Adipocyte (in vitro differentiated cells): Measurements from ENCODE around the gene IARS2.

Experiments used
- DNase-seq: peaks from one replicate; pipeline ENCODE4 v3.0.0-alpha.2; 2015; ENCODE audit warnings: low read depth
- H3K27me3 ChIP-seq: replicated peaks from 2 replicates; pipeline ENCODE4 v1.7.0; 2013; ENCODE audit warnings: mild to moderate bottlenecking, low read length, moderate library complexity; ENCODE audit not compliant: control insufficient read depth, insufficient read depth
- H3K36me3 ChIP-seq: 2 replicates; pipeline ENCODE4 v1.7.0; 2013; ENCODE audit warnings: low read length, mild to moderate bottlenecking, moderate library complexity; ENCODE audit not compliant: control insufficient read depth, insufficient read depth, severe bottlenecking
- H3K4me1 ChIP-seq: 2 replicates; pipeline ENCODE4 v1.7.0; 2013; ENCODE audit warnings: mild to moderate bottlenecking, low read length, moderate library complexity; ENCODE audit not compliant: control insufficient read depth, insufficient read depth
- H3K4me3 ChIP-seq: 2 replicates; pipeline ENCODE4 v1.7.0; 2013; ENCODE audit warnings: mild to moderate bottlenecking, low read length, moderate library complexity
- H3K9ac ChIP-seq: 2 replicates; pipeline ENCODE4 v1.7.0; 2013; ENCODE audit warnings: mild to moderate bottlenecking, low read length, moderate library complexity
- H3K9me3 ChIP-seq: 2 replicates; pipeline ENCODE4 v1.7.0; 2013; ENCODE audit warnings: mild to moderate bottlenecking, low read length, moderate library complexity; ENCODE audit not compliant: control insufficient read depth

The IARS2 gene

DNA sequence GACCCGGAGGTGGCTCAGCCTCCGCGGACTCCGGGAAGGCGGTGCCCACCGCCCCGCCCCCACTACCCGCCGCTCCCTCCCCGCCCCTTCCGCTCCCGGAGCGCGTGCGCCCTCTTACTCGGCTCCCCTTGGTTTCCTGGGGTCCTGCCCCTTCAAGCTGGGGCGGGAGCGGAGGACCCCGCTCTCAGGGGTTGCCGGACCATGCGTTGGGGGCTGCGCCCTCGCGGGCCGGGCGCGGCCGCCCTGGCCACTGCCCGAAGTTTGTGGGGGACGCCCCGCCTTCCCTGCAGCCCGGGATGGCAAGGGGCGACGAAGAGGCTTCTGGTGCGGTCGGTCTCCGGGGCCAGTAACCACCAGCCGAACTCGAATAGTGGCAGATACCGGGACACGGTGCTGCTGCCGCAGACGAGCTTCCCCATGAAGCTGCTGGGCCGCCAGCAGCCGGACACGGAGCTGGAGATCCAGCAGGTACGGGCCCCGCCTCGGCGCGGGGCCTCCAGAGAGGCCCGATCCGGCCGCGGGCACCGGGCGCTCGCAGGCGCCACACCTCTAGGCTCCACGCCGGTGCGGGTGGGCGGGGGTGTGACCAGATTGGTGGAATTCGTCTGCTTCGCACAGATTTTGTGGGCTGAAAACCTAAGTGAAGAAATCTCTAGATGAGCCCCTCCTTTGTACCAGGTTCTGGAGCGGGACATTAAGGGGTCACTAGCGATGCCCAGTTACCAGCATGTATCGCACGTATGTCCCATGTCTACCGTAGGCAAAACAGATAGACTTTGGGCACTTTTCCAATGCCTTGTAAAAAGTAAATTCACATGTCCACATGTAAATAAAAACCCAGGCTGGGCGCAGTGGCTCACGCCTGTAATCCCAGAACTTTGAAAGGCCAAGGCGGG, at the start of gene IARS2:
Gene IARS2 (plus strand): TSS at position 117 of the 896 bp plus-strand sequence. CDS start 85 bp downstream, at position 202.
- H3K4me1 ChIP-seq, result peaks cover 13% of the 10 kb centered on the region
- peak; percentile 96 for DNase-seq
- no peaks in the 10 kb centered on the region for H3K9me3 ChIP-seq
- peak within 1 kb of the TSS; percentile 96 for H3K9ac ChIP-seq
- H3K4me3 ChIP-seq, result peak within 1 kb of the TSS; percentile 96
- no peaks in the 10 kb centered on the region for H3K27me3 ChIP-seq
- peaks cover 18% of the 10 kb centered on the region for H3K36me3 ChIP-seq

DNA sequence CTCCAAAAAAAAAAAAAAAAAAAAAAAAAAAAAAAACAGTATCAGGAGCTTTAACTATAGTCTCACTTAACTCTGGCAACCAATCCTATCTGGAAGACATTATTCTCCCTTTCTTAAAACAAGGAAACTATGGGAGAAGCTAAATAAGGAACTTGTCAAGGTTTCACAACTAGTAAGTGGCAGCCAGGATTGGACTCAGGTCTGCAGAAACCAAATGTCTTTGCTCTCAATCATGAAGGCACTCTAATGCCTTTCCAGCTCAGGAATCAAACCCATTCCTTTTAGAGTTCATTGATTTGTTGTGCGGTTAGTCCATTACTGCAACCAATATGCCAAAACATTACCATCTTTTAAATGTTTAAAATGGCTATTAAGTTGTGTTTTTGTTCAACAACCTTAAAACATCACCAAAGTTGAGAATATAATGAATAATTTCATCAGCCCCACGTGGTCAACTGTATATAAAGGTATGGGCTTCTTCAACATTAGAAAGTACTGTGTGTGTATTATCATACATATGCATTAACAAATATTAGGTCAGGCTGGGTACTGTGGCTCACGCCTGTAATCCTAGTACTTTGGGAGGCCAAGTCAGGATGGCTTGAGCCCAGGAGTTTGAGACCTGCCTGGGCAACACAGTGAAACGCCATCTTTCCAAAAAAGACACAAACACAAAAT, 49.1 kb upstream of the IARS2 start:
- DNase-seq, result peak; percentile 22
- Histone ChIP-seq H3K36me3 (peaks cover 14% of the 10 kb centered on the region), H3K9ac (peak overlapping the region; percentile 91), H3K4me1 (peaks cover 15% of the 10 kb centered on the region), H3K9me3 (no peaks in the 10 kb centered on the region), H3K4me3 (peak overlapping the region; percentile 94), H3K27me3 (no peaks in the 10 kb centered on the region)

DNA sequence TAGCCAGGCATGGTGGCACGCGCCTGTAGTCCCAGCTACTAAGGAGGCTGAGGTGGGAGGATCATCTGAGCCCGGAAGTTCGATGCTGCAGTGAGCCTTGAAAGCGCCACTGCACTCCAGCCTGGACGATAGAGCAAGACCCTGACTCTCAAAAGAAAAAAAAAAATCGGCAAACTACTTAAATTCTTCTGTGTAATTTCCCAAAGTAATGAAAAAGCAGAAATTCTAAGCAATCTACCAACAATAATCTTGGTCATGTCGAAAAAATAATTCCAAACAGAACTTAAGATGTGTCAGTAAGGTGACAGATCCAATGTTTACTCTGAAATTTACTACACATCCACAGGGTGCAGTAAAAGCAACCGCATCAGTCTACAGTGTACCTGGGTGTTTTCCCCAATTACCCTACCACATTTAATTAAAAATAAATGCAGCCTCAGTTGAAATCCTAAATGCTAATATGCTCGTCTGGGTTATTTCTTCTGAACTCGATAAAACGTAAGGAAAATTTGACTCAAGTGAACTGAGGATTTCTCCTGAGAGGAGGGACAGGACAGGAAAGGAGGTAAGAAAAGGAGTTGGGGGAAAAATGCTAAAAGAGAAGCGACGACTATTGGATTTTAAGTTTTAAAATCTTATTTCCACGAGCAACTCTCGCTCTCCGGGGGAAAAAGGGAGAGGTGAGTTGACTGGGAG, 48.4 kb upstream of the IARS2 start:
- H3K9me3 ChIP-seq, result no peaks in the 10 kb centered on the region
- no peak for DNase-seq
- peak overlapping the region; percentile 91 for H3K9ac ChIP-seq
- peaks cover 8% of the 10 kb centered on the region for H3K36me3 ChIP-seq
- H3K4me1 ChIP-seq, result peaks cover 15% of the 10 kb centered on the region
- H3K4me3 ChIP-seq, result peak overlapping the region; percentile 94
- H3K27me3 ChIP-seq, result no peaks in the 10 kb centered on the region

DNA sequence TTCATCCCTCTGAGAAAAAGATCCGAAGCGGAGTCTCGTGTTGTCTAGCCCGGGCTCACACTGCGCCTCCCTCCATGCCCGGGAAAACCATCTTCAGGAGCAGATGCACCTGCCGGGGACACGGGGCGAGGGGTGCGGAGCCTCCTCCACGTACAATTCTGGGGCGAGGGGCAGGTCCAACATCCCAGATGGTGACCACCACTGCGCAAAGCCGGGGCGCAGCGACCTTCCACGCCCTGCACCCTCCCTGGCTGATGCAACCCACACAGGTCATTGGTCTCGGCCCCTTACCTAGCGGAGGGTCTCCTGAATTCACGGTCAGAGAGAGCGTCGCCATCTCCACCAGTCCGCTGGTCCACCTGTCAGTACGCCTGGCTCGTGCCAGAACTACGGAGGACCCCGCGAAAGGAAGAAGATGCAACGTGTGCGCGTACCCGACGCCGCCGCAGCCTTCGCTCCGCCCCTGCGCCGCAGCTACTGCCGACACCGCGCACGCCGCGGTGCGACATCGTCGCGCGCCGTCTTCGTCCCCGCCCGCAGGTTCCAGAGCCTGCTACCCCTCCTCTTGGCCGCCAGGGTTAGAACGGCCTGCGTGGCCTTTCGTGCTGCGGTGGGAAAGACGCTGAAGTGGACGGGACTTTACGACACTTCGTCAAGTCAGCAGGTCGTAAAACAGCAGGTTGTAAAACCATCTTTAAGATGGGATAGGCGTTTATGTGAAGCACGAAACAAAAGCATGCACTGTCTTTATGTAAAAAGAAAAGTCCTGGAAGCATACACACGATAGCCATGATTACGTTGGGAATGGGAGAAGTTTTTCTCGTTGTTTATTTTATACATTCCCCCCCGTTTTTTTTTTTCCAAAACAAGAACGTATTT, 47.6 kb upstream of the IARS2 start, which contains the start of gene EPRS1:
Gene EPRS1 (minus strand): TSS at position 454 of the 879 bp plus-strand sequence. CDS start 117 bp downstream, at position 337.
- peak within 1 kb of the TSS; percentile 91 for H3K9ac ChIP-seq
- peak; percentile 98 for DNase-seq
- H3K27me3 ChIP-seq, result no peaks in the 10 kb centered on the region
- H3K36me3 ChIP-seq, result peaks cover 1% of the 10 kb centered on the region
- peak within 1 kb of the TSS; percentile 94 for H3K4me3 ChIP-seq
- peaks cover 15% of the 10 kb centered on the region for H3K4me1 ChIP-seq
- no peaks in the 10 kb centered on the region for H3K9me3 ChIP-seq

DNA sequence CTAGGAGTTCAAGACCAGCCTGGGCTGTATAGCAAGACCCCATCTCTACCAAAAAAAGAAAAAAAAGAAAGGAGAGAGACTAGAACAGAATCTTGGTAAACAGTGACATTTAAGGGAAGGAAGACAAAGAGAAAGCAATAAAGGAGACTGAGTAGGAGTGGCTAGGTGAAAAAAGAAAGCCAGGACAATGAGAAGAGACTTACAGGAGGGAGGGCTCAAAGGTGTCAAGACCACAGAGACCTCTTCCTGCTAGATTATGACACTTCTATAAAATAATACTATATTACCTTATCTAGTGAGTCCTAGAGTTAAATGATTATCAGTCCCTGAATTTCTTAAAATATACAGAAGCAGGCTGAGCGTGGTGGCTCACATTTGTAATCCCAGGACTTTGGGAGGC, 37.6 kb upstream of the IARS2 start:
- no peak for DNase-seq
- H3K4me3 ChIP-seq, result no peak overlapping the region
- peaks cover 6% of the 10 kb centered on the region for H3K4me1 ChIP-seq
- no peak overlapping the region for H3K9ac ChIP-seq
- H3K9me3 ChIP-seq, result no peaks in the 10 kb centered on the region
- H3K27me3 ChIP-seq, result no peaks in the 10 kb centered on the region
- H3K36me3 ChIP-seq, result peaks cover 30% of the 10 kb centered on the region

DNA sequence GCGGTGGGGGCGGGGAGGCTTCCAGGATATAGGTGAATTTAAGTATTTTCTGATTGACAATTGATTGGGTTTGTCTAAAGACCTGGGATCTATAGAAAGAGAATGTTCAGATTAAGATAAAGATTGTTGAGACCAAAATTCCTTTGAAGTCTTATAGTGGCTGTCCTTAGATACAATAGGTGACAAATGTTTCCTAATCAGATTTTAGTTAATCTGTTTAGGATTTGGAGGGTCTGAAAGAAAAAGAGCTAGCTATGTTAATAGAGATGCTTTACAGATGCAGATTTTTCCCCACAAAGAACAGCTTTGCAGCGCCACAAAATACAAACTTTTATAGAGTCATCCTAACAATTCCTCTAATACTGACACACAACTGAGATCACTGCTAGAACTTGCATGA, 33.1 kb upstream of the IARS2 start:
- Histone ChIP-seq H3K27me3 (no peaks in the 10 kb centered on the region), H3K4me1 (peaks cover 6% of the 10 kb centered on the region)

DNA sequence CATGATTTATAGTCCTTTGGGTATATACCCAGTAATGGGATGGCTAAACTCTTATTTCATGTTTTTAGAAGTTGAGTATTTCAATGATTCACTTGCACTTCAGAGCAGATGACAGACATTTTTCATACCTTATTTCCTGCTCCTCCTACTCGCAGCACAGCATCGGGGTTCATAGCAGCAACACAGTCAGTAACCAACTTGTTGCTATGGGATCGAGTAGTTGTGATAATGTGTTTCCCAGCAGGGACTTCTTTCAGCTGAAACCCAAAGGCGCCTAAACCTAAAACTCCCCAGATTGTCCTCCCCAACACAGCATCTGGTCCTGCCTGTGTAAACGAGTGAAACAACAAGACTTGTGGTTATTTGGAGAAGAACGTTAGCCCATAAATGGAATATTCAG, 31.3 kb upstream of the IARS2 start:
- Histone ChIP-seq H3K9ac (no peak overlapping the region), H3K27me3 (no peaks in the 10 kb centered on the region), H3K4me1 (peaks cover 6% of the 10 kb centered on the region), H3K4me3 (no peak overlapping the region), H3K36me3 (peaks cover 77% of the 10 kb centered on the region), H3K9me3 (no peaks in the 10 kb centered on the region)
- no peak for DNase-seq

More for the DNA sequence above, 33.1 kb upstream of the IARS2 start:
- no peak for DNase-seq
- Histone ChIP-seq H3K4me3 (no peak overlapping the region), H3K9me3 (no peaks in the 10 kb centered on the region), H3K36me3 (peaks cover 66% of the 10 kb centered on the region), H3K9ac (no peak overlapping the region)

DNA sequence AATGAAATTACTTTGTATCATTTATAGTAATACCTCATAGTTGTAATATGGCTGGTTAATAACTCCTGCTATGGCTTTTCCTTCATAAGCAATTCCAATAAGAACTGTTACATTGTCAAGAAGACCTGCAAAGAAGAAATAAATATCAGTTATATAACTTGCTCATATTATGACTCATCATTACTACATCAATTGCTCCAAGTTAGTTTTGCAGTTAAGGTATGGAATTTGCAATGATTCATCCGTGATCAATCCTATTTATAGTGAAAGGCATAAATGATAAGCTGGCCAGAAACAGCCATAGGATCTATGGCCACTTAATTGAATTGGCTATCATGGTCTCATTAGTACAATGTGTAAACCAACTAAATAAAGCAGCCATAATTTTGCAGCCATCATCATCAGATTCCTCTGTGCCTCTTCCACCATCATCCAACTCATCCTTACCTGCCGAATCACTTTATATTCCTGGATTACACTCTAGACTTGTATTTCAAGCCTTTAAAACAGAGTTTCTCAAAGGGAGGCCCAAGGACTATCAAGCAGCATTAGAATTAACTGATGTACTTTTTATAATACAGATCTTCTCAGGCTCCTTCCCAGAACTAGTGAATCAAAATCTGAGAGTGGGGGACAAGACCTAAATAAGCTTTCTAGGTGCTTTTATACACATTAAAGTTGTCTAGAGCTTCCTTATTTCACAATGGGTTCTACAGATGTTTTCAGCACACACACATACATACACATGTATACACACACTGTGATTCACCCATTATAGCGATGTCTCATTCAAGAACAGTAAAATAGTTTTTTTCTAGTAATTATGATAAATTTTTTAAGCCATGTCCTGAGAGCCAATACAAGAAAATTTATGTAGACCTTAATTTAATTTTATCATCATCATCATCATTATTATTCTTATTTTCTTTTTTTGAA, 26.4 kb upstream of the IARS2 start:
- Histone ChIP-seq H3K4me3 (no peak overlapping the region), H3K27me3 (no peaks in the 10 kb centered on the region), H3K9me3 (no peaks in the 10 kb centered on the region), H3K9ac (no peak overlapping the region), H3K4me1 (no peaks in the 10 kb centered on the region), H3K36me3 (peaks cover 74% of the 10 kb centered on the region)
- no peak for DNase-seq

DNA sequence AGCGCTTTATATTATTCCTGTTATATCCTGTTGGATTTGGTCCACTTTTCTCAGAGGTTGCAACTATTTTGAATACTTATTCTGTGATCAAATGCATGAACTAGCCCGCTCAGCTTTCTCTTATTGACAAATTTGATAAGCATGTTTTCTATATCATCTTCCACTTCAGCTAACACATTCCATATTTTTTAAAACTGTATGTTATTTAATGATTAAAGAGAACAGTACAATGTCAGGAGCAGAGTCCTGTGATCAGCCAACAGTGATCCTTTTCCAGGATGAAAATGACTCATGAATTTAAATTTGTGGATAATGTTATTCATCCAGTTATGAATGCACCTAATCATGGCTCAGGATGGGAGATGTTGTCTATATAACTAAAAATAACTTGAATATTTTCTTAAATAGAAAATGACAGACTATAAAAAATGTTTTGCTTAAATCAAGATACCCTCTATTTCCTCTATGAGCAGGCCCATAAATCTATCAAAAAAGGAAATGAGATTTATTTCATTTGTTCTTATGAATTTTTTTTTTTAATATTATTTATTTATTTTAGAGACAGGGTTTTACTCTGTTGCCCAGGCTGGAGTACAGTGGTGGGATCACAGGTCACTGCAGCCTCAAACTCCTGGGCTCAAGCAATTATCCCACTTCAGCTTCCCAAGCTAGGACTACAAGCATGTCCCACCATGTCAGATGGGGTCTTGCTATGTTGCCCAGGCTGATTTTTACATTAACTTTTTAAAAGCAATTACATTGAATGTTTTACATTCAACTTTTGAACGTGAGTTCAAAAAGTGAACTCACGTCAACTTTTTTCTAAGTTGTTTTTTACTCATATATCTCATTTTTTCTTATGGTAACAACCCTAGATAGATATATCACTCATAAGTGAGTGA, 16.8 kb upstream of the IARS2 start:
- Histone ChIP-seq H3K9me3 (no peaks in the 10 kb centered on the region), H3K4me3 (no peak overlapping the region), H3K4me1 (no peaks in the 10 kb centered on the region), H3K27me3 (no peaks in the 10 kb centered on the region), H3K36me3 (peaks cover 26% of the 10 kb centered on the region), H3K9ac (no peak overlapping the region)
- no peak for DNase-seq
